H9 (cell line): ENCODE results near the gene COL4A1. TPM values are rescaled to one million over a fixed set of nuclear protein-coding genes. Genes with fewer than 3 reads are reported as not detected.

ENCODE experiments used
- DNase-seq: peaks from one replicate; pipeline ENCODE4 v3.0.0-alpha.2; 2017
- H2AFZ ChIP-seq: one replicate; pipeline ENCODE4 v1.6.1; 2013; ENCODE audit warnings: mild to moderate bottlenecking, low read length, control low read depth, moderate library complexity
- H2AK5ac ChIP-seq: 2 replicates; pipeline ENCODE4 v1.6.1; 2013; ENCODE audit warnings: low read length, control low read depth, mixed read lengths; ENCODE audit not compliant: insufficient read length
- H2BK120ac ChIP-seq: one replicate; pipeline ENCODE4 v1.6.1; 2013; ENCODE audit warnings: low read depth, mild to moderate bottlenecking, low read length, control low read depth, inconsistent platforms; ENCODE audit not compliant: poor library complexity, severe bottlenecking
- H2BK12ac ChIP-seq: 2 replicates; pipeline ENCODE4 v1.6.1; 2013; ENCODE audit warnings: low read length, control low read depth, mixed read lengths, low read depth; ENCODE audit not compliant: insufficient read length
- H2BK15ac ChIP-seq: 2 replicates; pipeline ENCODE4 v1.6.1; 2013; ENCODE audit warnings: low read depth, low read length, control low read depth
- H2BK20ac ChIP-seq: one replicate; pipeline ENCODE4 v1.6.1; 2013; ENCODE audit warnings: low read depth, mild to moderate bottlenecking, low read length, control low read depth, inconsistent platforms; ENCODE audit not compliant: poor library complexity, severe bottlenecking
- H2BK5ac ChIP-seq: 2 replicates; pipeline ENCODE4 v1.6.1; 2013; ENCODE audit warnings: low read length, control low read depth, mixed read lengths; ENCODE audit not compliant: insufficient read length
- H3K14ac ChIP-seq: 2 replicates; pipeline ENCODE4 v1.6.1; 2013; ENCODE audit warnings: low read length, control low read depth; ENCODE audit not compliant: insufficient read depth
- H3K18ac ChIP-seq: 2 replicates; pipeline ENCODE4 v1.6.1; 2013; ENCODE audit warnings: low read depth, mild to moderate bottlenecking, mixed read lengths, low read length, control low read depth; ENCODE audit not compliant: insufficient read length
- H3K23ac ChIP-seq: 2 replicates; pipeline ENCODE4 v1.6.1; 2013; ENCODE audit warnings: low read length, control low read depth, mixed read lengths, low read depth; ENCODE audit not compliant: insufficient read length
- H3K23me2 ChIP-seq: 2 replicates; pipeline ENCODE4 v1.6.1; 2013; ENCODE audit warnings: low read depth, mild to moderate bottlenecking, mixed read lengths, low read length, control low read depth; ENCODE audit not compliant: insufficient read length, poor library complexity, severe bottlenecking
- H3K27ac ChIP-seq: 2 replicates; pipeline ENCODE4 v1.5.1; 2013; ENCODE audit warnings: low read length, control low read depth, mixed read lengths, low read depth; ENCODE audit not compliant: insufficient read length
- H3K27me3 ChIP-seq: 2 replicates; pipeline ENCODE4 v1.6.1; 2013; ENCODE audit warnings: low read length, control low read depth, inconsistent platforms; ENCODE audit not compliant: insufficient read depth
- H3K4ac ChIP-seq: 2 replicates; pipeline ENCODE4 v1.6.1; 2013; ENCODE audit warnings: low read depth, mild to moderate bottlenecking, control low read depth, inconsistent platforms, low read length, moderate library complexity
- H3K4me1 ChIP-seq: 2 replicates; pipeline ENCODE4 v1.6.1; 2013; ENCODE audit warnings: low read length, control low read depth, inconsistent platforms; ENCODE audit not compliant: insufficient read depth
- H3K4me2 ChIP-seq: 2 replicates; pipeline ENCODE4 v1.6.1; 2013; ENCODE audit warnings: low read length, control low read depth, mixed read lengths; ENCODE audit not compliant: insufficient read length, insufficient read depth
- H3K56ac ChIP-seq: 2 replicates; pipeline ENCODE4 v1.6.1; 2013; ENCODE audit warnings: low read depth, mild to moderate bottlenecking, mixed read lengths, low read length, control low read depth; ENCODE audit not compliant: insufficient read length
- H3K79me1 ChIP-seq: 2 replicates; pipeline ENCODE4 v1.6.1; 2013; ENCODE audit warnings: low read depth, mild to moderate bottlenecking, moderate library complexity, low read length, control low read depth, inconsistent platforms; ENCODE audit not compliant: insufficient read depth, poor library complexity, severe bottlenecking
- H3K79me2 ChIP-seq: 2 replicates; pipeline ENCODE4 v1.6.1; 2013; ENCODE audit warnings: low read length, control low read depth, inconsistent platforms; ENCODE audit not compliant: insufficient read depth
- H3K9ac ChIP-seq: 2 replicates; pipeline ENCODE4 v1.6.1; 2013; ENCODE audit warnings: low read length, control low read depth, mixed read lengths; ENCODE audit not compliant: insufficient read length; ENCODE audit errors: extremely low read depth
- H3K9me3 ChIP-seq: one replicate; pipeline ENCODE4 v1.6.1; 2013; ENCODE audit warnings: low read depth, low read length, inconsistent platforms; ENCODE audit not compliant: control insufficient read depth
- H3T11ph ChIP-seq: one replicate; pipeline ENCODE4 v1.6.1; 2013; ENCODE audit warnings: mild to moderate bottlenecking, low read length, control low read depth, inconsistent platforms
- H4K20me1 ChIP-seq: one replicate; pipeline ENCODE4 v1.6.1; 2013; ENCODE audit not compliant: control insufficient read depth, insufficient read length, insufficient read depth
- H4K5ac ChIP-seq: 2 replicates; pipeline ENCODE4 v1.6.1; 2013; ENCODE audit warnings: low read depth, mild to moderate bottlenecking, mixed read lengths, low read length, control low read depth; ENCODE audit not compliant: insufficient read length
- H4K8ac ChIP-seq: replicated peaks from 2 replicates; pipeline ENCODE4 v1.6.1; 2013; ENCODE audit warnings: low read length, control low read depth, mixed read lengths, low read depth; ENCODE audit not compliant: insufficient read length
- H4K91ac ChIP-seq: 2 replicates; pipeline ENCODE4 v1.6.1; 2013; ENCODE audit warnings: low read depth, mild to moderate bottlenecking, moderate library complexity, mixed read lengths, low read length, control low read depth; ENCODE audit not compliant: insufficient read length
- H3K27ac Mint-ChIP-seq, 3 experiments: 2 replicates in 2 of 3; 3 replicates in 1 of 3; pipeline ENCODE4 v1.8.0; 2020 to 2021; ENCODE audit warnings: mixed read lengths in 3 of 3, mild to moderate bottlenecking in 1 of 3, moderate library complexity in 1 of 3
- H3K27me3 Mint-ChIP-seq: 2 replicates; pipeline ENCODE4 v1.8.0; 2021; ENCODE audit warnings: low read depth, mild to moderate bottlenecking, moderate library complexity, mixed read lengths
- H3K36me3 Mint-ChIP-seq, 3 experiments: 2 replicates in 2 of 3; 3 replicates in 1 of 3; pipeline ENCODE4 v1.8.0; 2020 to 2021; ENCODE audit warnings: low read depth in 3 of 3, mixed read lengths in 3 of 3; ENCODE audit not compliant: insufficient read depth in 1 of 3
- H3K4me1 Mint-ChIP-seq, 2 experiments: 2 replicates each; pipeline ENCODE4 v1.8.0; 2020; ENCODE audit warnings: mixed read lengths in 2 of 2
- H3K4me3 Mint-ChIP-seq, 2 experiments: 2 replicates in 1 of 2; 3 replicates in 1 of 2; pipeline ENCODE4 v1.8.0; 2020 to 2021; ENCODE audit warnings: mild to moderate bottlenecking in 2 of 2, mixed read lengths in 2 of 2, moderate library complexity in 1 of 2
- H3K9me3 Mint-ChIP-seq, 2 experiments: 2 replicates in 1 of 2; 3 replicates in 1 of 2; pipeline ENCODE4 v1.8.0; 2020; ENCODE audit warnings: mild to moderate bottlenecking in 2 of 2, mixed read lengths in 2 of 2, moderate library complexity in 1 of 2
- WGBS: extraction: QIAGEN DNeasy Blood & Tissue Kit; methylation state at CpG from one replicate; pipeline ENCODE4 v1.1.7; 2013; ENCODE audit warnings: missing lambda C conversion rate, low lambda C conversion rate, mixed read lengths; ENCODE audit not compliant: insufficient read length; ENCODE audit errors: extremely low coverage; 5-methylcytosine and 5-hydroxymethylcytosine counted together
- total RNA-seq: library from RNA; stranded (reverse); gene quantifications from 2 replicates; pipeline ENCODE4 v1.2.1, GENCODE V29; 2021
- TF ChIP-seq, protein P1 (sequence below): fragments of 200-600 bp; sonication (generic); conservative IDR thresholded peaks from 3 replicates; pipeline ENCODE4 v1.8.0; 2021; ENCODE audit warnings: antibody characterized with exemption, mild to moderate bottlenecking

Gene COL4A1
- total RNA-seq, 1 experiment from 2014 or later: 73.1 TPM

DNA sequence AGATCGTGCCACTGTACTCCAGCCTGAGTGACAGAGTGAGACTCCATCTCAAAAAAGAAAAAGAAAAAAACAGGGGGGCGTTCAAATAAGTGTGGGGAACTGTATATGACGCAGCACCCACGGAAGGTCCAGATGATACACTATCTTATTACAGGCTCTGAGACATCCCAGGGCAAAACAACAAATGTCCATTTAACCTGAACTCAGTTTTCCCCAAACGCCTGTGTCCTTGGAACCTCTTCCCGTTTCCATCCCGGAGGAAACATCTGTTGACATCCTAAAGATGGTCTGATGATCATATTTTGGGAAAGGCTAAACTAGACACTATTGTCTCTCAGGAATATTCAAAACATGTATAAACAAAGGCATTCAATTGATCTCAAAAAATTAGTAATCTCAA, 72.4 kb downstream of the COL4A1 start:
- H3K4me2 ChIP-seq: no peak overlapping the region
- no peaks in the 10 kb centered on the region for H3K79me2 ChIP-seq
- H3K4me3 Mint-ChIP-seq: no peak overlapping the region
- DNase-seq: no peak
- peaks cover 0 to 8% of the 10 kb centered on the region in 2 experiments; a peak in 2 of 4 replicates for H3K4me1 Mint-ChIP-seq
- H4K5ac ChIP-seq: no peak overlapping the region
- WGBS: no CpG with 5 or more reads among the region's 7 CpGs
- H2BK20ac ChIP-seq: no peak overlapping the region
- no peaks in the 10 kb centered on the region for H3K9me3 Mint-ChIP-seq
- H3K27ac ChIP-seq: no peak overlapping the region
- no peaks in the 10 kb centered on the region; the same call in 1 of the 2 replicates for H3K4me1 ChIP-seq
- no peak overlapping the region for H2AK5ac ChIP-seq
- H4K8ac ChIP-seq: no peak overlapping the region
- H2AFZ ChIP-seq: no peak overlapping the region
- H3K9ac ChIP-seq: no peak overlapping the region
- H3K56ac ChIP-seq: no peak overlapping the region
- no peaks in the 10 kb centered on the region for H3K36me3 Mint-ChIP-seq
- H4K20me1 ChIP-seq: no peaks in the 10 kb centered on the region
- no peak overlapping the region for H3K4ac ChIP-seq
- no peaks in the 10 kb centered on the region for H3K9me3 ChIP-seq
- no peaks in the 10 kb centered on the region for H3K79me1 ChIP-seq
- no peak overlapping the region for H2BK5ac ChIP-seq
- H2BK12ac ChIP-seq: no peak overlapping the region
- no peak overlapping the region for H4K91ac ChIP-seq
- no peaks in the 10 kb centered on the region for H3K27me3 ChIP-seq
- no peak overlapping the region for H3T11ph ChIP-seq
- H3K27ac Mint-ChIP-seq: no peak overlapping the region
- no peak overlapping the region for H2BK15ac ChIP-seq
- no peak overlapping the region for H2BK120ac ChIP-seq
- no peaks in the 10 kb centered on the region for H3K27me3 Mint-ChIP-seq
- no peak overlapping the region for H3K23ac ChIP-seq
- no peak overlapping the region for H3K18ac ChIP-seq
- H3K14ac ChIP-seq: no peak overlapping the region
- H3K23me2 ChIP-seq: no peaks in the 10 kb centered on the region
- TF ChIP-seq, protein P1, sequence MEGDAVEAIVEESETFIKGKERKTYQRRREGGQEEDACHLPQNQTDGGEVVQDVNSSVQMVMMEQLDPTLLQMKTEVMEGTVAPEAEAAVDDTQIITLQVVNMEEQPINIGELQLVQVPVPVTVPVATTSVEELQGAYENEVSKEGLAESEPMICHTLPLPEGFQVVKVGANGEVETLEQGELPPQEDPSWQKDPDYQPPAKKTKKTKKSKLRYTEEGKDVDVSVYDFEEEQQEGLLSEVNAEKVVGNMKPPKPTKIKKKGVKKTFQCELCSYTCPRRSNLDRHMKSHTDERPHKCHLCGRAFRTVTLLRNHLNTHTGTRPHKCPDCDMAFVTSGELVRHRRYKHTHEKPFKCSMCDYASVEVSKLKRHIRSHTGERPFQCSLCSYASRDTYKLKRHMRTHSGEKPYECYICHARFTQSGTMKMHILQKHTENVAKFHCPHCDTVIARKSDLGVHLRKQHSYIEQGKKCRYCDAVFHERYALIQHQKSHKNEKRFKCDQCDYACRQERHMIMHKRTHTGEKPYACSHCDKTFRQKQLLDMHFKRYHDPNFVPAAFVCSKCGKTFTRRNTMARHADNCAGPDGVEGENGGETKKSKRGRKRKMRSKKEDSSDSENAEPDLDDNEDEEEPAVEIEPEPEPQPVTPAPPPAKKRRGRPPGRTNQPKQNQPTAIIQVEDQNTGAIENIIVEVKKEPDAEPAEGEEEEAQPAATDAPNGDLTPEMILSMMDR: no peak
